GM23338 (cell line): ENCODE results near the gene BID.

Experiments used
- CTCF ChIP-seq, 2 experiments: fragments of 200-600 bp in 1 of 2; sonication (generic) in 1 of 2; conservative IDR thresholded peaks; 2 replicates each; pipeline versions ENCODE4 v1.5.1 to v1.6.1; 2016 to 2017; ENCODE audit warnings: antibody characterized with exemption in 2 of 2, low read depth in 2 of 2, mild to moderate bottlenecking in 2 of 2, moderate library complexity in 1 of 2
- ETS1 ChIP-seq: IDR thresholded peaks from 2 replicates; pipeline ENCODE4 v1.6.1; 2016; ENCODE audit warnings: antibody characterized with exemption

DNA sequence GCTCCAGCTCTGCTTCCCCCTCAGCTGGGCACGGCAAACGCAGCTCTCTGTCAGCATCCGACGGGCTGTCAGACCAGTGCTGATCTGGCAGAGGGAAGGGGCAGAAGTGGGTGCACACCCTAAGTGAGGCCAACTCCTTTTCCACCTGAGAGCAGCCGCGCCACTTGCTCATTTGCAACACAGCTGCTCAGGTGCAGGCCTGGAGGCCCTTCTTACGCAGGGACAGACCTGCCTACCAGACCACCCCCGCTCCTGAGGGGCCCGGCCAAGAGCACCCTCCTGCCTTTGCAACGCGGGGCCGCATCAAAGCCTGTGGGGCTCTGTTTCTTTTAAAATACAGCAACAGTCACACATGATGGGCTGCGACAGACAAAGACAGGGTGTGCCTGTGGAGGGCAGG, 47.8 kb upstream of the BID start:
- TF ChIP-seq CTCF (conservative IDR thresholded peaks at IDR 0.05; ENCODE audit: low read depth in 2 of 2): no peak
- no peak for TF ChIP-seq ETS1
